ENCODE data around the gene STK25.

Gene STK25

GRCh38 chr2:241546771-241547498 is 38.6 kb upstream of the STK25 start:
- Histone ChIP-seq H3K9me3 (no peaks in the 10 kb centered on the region), H3K36me3 (no peaks in the 10 kb centered on the region), H3K4me3 (ENCODE audit: low read depth, low read length) (no peak overlapping the region), H3K4me1 (no peaks in the 10 kb centered on the region), H3K27me3 (peaks cover 10% of the 10 kb centered on the region)
- TF ChIP-seq CTCF (IDR thresholded peaks at IDR 0.05; ENCODE audit: low read depth, low read length): no peak
- no peak for DNase-seq

- DNase-seq: no peak
- Histone ChIP-seq H3K9me3 (peaks cover 2% of the 10 kb centered on the region; the same call in 1 of the 2 replicates), H3K4me1 (peaks cover 5% of the 10 kb centered on the region; the same call in 1 of the 2 replicates), H3K36me3 (no peaks in the 10 kb centered on the region), H3K27me3 (peaks cover 18% of the 10 kb centered on the region), H3K4me3 (ENCODE audit: low read depth, low read length) (no peak overlapping the region)
- TF ChIP-seq CTCF (IDR thresholded peaks at IDR 0.05; ENCODE audit: low read depth, low read length): no peak
Measured at GRCh38 chr2:241545523-241546473, 37.4 kb upstream of the STK25 start.

- no peaks in the 10 kb centered on the region for H3K36me3 ChIP-seq
- no peak overlapping the region for H3K4me3 ChIP-seq (ENCODE audit: low read depth, low read length)
- H3K4me1 ChIP-seq: peaks cover 5% of the 10 kb centered on the region; the same call in 1 of the 2 replicates
- peaks cover 2% of the 10 kb centered on the region; the same call in 1 of the 2 replicates for H3K9me3 ChIP-seq
- no peak for DNase-seq
- peaks cover 18% of the 10 kb centered on the region for H3K27me3 ChIP-seq
- TF ChIP-seq CTCF (IDR thresholded peaks at IDR 0.05; ENCODE audit: low read depth, low read length): no peak
Measured at GRCh38 chr2:241545106-241545505, 36.7 kb upstream of the STK25 start.

GRCh38 chr2:241542278-241542605 is 33.9 kb upstream of the STK25 start:
- Histone ChIP-seq H3K9me3 (peaks cover 2% of the 10 kb centered on the region; the same call in 1 of the 2 replicates), H3K4me1 (peaks cover 5% of the 10 kb centered on the region; the same call in 1 of the 2 replicates), H3K36me3 (no peaks in the 10 kb centered on the region), H3K4me3 (ENCODE audit: low read depth, low read length) (no peak overlapping the region), H3K27me3 (peaks cover 18% of the 10 kb centered on the region)
- DNase-seq: no peak
- no peak for TF ChIP-seq CTCF (IDR thresholded peaks at IDR 0.05; ENCODE audit: low read depth, low read length)

GRCh38 chr2:241541564-241542277 is 33.3 kb upstream of the STK25 start:
- Histone ChIP-seq H3K9me3 (peaks cover 2% of the 10 kb centered on the region; the same call in 1 of the 2 replicates), H3K4me3 (ENCODE audit: low read depth, low read length) (no peak overlapping the region), H3K27me3 (peaks cover 18% of the 10 kb centered on the region), H3K4me1 (peaks cover 5% of the 10 kb centered on the region; the same call in 1 of the 2 replicates), H3K36me3 (no peaks in the 10 kb centered on the region)
- no peak for DNase-seq
- TF ChIP-seq CTCF (IDR thresholded peaks at IDR 0.05; ENCODE audit: low read depth, low read length): no peak

Data from BE2C (cell line).